Measurements from ENCODE around the gene EML4. TPM values are rescaled to one million over a fixed set of nuclear protein-coding genes. Genes with fewer than 3 reads are reported as not detected.
A peak's percentile ranks its signal among the peaks of the same experiment; 100 is the strongest.

The EML4 gene
- total and polyA plus RNA-seq, 2 of the 13 experiments (the other 11 are each of a cell fraction or from before 2014, with no cell fraction given) = 243 to 476 TPM

DNA sequence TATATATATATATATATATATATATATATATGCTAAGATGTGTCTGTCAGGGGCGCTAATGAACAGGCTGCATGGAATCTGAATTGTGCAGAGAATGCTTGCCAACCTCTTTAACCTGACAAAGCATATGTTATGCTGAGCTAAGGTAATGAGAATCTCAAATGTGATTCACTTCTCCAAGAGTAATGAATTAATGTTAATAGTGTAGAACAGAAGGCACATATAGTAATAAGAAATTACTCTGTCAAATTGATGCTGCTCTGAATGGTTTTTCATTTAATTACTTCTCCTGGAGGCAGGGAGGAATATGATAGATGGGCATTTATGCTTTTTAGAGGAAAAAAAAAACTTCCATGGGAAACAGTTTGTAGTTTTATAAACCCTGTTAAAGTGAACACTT lies 156.5 kb downstream of the EML4 start:
- Histone ChIP-seq H2AFZ (ENCODE audit: low read length) (no peak overlapping the region), H3K36me3 (replicated peaks in 1 of 2; ENCODE audit: control insufficient read depth in 1 of 2, insufficient read depth in 2 of 2, low read length in 2 of 2) (peaks cover 28 to 92% of the 10 kb centered on the region in 2 experiments), H3K9ac (ENCODE audit: insufficient read depth, low read depth, low read length) (no peak overlapping the region), H3K27ac (ENCODE audit: extremely low read length, insufficient read depth, low read length) (no peak overlapping the region), H3K4me1 (ENCODE audit: insufficient read depth, low read length) (peaks cover 52% of the 10 kb centered on the region), H3K4me3 (replicated peaks in 1 of 3; ENCODE audit: insufficient read depth in 1 of 3, low read depth in 2 of 3, low read length in 3 of 3) (no peak overlapping the region), H3K9me3 (ENCODE audit: low read length) (no peaks in the 10 kb centered on the region), H3K79me2 (ENCODE audit: insufficient read depth, low read length) (no peaks in the 10 kb centered on the region), H4K20me1 (ENCODE audit: insufficient read depth, low read length) (peaks cover 58% of the 10 kb centered on the region), H3K27me3 (ENCODE audit: control insufficient read depth in 1 of 2, insufficient read depth in 2 of 2, low read length in 2 of 2) (no peaks in the 10 kb centered on the region), H3K4me2 (ENCODE audit: low read depth, low read length) (no peak overlapping the region)
- ChIA-PET POLR2A (no interaction called here), CTCF (ENCODE audit: low intra/inter-chr PET ratio, low total read pairs) (no interaction called here)
- intact Hi-C loops (cut with micrococcal nuclease; ENCODE audit: unreplicated experiment) (loop anchor here (5.0 kb wide), 1 partner anchor 233 kb away; no protein-coding TSS in a partner anchor), in situ Hi-C loops (cut with HindIII; ENCODE audit: extremely low pct_ligation_motif_present, low pct_unique_long_range_greater_than_20kb) (no loop called here)
- ATAC-seq (no peak), FAIRE-seq (no peak), DNase-seq (ENCODE audit: low spot score) (no peak)
- TF ChIP-seq ZNF225 (CRISPR knock-in tag; IDR thresholded peaks at IDR 0.05) (no peak), EED (CRISPR knock-in tag; IDR thresholded peaks at IDR 0.05) (no peak), HMGA1 (CRISPR knock-in tag; conservative IDR thresholded peaks at IDR 0.05) (no peak), ZNF224 (CRISPR knock-in tag; IDR thresholded peaks at IDR 0.05) (no peak), ZNF720 (CRISPR knock-in tag; IDR thresholded peaks at IDR 0.05) (no peak), MAFF (IDR thresholded peaks at IDR 0.05; ENCODE audit: low read depth, low read length) (0 out of 2 replicates have a peak, but pooled peaks have one; percentile 19)
- TF ChIP-seq, protein P1, sequence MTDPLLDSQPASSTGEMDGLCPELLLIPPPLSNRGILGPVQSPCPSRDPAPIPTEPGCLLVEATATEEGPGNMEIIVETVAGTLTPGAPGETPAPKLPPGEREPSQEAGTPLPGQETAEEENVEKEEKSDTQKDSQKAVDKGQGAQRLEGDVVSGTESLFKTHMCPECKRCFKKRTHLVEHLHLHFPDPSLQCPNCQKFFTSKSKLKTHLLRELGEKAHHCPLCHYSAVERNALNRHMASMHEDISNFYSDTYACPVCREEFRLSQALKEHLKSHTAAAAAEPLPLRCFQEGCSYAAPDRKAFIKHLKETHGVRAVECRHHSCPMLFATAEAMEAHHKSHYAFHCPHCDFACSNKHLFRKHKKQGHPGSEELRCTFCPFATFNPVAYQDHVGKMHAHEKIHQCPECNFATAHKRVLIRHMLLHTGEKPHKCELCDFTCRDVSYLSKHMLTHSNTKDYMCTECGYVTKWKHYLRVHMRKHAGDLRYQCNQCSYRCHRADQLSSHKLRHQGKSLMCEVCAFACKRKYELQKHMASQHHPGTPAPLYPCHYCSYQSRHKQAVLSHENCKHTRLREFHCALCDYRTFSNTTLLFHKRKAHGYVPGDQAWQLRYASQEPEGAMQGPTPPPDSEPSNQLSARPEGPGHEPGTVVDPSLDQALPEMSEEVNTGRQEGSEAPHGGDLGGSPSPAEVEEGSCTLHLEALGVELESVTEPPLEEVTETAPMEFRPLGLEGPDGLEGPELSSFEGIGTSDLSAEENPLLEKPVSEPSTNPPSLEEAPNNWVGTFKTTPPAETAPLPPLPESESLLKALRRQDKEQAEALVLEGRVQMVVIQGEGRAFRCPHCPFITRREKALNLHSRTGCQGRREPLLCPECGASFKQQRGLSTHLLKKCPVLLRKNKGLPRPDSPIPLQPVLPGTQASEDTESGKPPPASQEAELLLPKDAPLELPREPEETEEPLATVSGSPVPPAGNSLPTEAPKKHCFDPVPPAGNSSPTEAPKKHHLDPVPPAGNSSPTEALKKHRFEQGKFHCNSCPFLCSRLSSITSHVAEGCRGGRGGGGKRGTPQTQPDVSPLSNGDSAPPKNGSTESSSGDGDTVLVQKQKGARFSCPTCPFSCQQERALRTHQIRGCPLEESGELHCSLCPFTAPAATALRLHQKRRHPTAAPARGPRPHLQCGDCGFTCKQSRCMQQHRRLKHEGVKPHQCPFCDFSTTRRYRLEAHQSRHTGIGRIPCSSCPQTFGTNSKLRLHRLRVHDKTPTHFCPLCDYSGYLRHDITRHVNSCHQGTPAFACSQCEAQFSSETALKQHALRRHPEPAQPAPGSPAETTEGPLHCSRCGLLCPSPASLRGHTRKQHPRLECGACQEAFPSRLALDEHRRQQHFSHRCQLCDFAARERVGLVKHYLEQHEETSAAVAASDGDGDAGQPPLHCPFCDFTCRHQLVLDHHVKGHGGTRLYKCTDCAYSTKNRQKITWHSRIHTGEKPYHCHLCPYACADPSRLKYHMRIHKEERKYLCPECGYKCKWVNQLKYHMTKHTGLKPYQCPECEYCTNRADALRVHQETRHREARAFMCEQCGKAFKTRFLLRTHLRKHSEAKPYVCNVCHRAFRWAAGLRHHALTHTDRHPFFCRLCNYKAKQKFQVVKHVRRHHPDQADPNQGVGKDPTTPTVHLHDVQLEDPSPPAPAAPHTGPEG (CRISPR knock-in tag; IDR thresholded peaks at IDR 0.05) = no peak
- TF ChIP-seq, protein P2, sequence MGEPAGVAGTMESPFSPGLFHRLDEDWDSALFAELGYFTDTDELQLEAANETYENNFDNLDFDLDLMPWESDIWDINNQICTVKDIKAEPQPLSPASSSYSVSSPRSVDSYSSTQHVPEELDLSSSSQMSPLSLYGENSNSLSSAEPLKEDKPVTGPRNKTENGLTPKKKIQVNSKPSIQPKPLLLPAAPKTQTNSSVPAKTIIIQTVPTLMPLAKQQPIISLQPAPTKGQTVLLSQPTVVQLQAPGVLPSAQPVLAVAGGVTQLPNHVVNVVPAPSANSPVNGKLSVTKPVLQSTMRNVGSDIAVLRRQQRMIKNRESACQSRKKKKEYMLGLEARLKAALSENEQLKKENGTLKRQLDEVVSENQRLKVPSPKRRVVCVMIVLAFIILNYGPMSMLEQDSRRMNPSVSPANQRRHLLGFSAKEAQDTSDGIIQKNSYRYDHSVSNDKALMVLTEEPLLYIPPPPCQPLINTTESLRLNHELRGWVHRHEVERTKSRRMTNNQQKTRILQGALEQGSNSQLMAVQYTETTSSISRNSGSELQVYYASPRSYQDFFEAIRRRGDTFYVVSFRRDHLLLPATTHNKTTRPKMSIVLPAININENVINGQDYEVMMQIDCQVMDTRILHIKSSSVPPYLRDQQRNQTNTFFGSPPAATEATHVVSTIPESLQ (CRISPR knock-in tag; conservative IDR thresholded peaks at IDR 0.05) = no peak
- TF ChIP-seq, protein P3, sequence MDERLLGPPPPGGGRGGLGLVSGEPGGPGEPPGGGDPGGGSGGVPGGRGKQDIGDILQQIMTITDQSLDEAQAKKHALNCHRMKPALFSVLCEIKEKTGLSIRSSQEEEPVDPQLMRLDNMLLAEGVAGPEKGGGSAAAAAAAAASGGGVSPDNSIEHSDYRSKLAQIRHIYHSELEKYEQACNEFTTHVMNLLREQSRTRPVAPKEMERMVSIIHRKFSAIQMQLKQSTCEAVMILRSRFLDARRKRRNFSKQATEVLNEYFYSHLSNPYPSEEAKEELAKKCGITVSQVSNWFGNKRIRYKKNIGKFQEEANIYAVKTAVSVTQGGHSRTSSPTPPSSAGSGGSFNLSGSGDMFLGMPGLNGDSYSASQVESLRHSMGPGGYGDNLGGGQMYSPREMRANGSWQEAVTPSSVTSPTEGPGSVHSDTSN (CRISPR knock-in tag; IDR thresholded peaks at IDR 0.05) = no peak
- 100% methylated on average over 1 of the region's 1 CpG for WGBS (ENCODE audit: low lambda C conversion rate)
- BruUV-seq (replicated peaks) = no TSS peak

All from HepG2 (cell line).